GM18520 (cell line): Measurements from ENCODE around the gene INTS6L.
"Not testable (repeated sequence)": the region's sequence is repeated elsewhere in the genome, so short reads cannot be mapped to it uniquely, and the experiment has no call there.

Experiments
- ATAC-seq: cut with Tn5 transposase; IDR thresholded peaks from one replicate; pipeline ENCODE4 v1.9.1; 2021; ENCODE audit not compliant: unreplicated experiment

Gene INTS6L

GRCh38 chrX:135596495-135596894 lies 76.0 kb downstream of the INTS6L start:
- no peak for ATAC-seq

DNA sequence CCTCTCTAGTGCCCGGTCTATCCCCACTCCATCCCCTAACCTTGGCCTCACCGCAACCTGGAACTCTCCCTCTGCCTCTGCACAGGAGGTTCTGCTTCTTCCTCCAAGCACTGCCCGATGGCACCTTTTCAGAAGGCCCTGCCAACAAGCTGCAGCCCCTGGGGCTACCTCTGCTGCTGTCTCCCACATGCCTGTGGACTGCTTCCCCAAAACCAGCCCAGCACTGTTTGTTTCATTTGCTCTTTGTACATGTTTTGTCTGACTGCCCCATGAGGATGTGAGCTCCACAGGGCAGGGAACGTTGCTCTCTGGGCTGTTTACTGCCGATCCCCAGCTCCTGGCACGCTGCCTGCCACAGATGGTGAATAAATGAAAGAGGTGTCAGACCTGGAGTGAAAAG lies 85.4 kb downstream of the INTS6L start:
- no peak for ATAC-seq

GRCh38 chrX:135624408-135625204 lies 104.1 kb downstream of the INTS6L start:
- ATAC-seq, result not testable (repeated sequence)

DNA sequence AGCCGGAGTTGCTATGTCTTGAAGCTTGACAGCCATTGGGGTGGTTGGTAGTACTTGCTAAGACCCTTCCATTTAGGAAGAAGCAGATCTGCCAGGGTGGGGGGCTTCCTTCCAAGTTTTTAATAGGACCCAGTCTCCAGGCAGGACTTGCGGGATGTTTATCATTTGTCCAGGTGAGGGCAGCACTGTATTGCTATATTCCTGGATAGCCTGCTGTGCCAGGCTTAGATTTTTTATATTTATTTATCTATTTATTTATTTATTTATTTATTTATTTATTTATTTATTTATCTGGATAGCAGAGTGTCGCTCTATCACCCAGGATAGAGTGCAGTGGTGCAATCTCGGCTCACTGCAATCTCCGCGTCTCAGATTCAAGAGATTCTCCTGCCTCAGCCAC lies 105.5 kb downstream of the INTS6L start:
- no peak for ATAC-seq

- no peak for ATAC-seq
These were observed 108.9 kb downstream of the INTS6L start for GRCh38 chrX:135629342-135629741.
